ENCODE results near the gene KLHL29.
"Not testable (repeated sequence)": the region's sequence is repeated elsewhere in the genome, so short reads cannot be mapped to it uniquely, and the experiment has no call there.

The KLHL29 gene

DNA sequence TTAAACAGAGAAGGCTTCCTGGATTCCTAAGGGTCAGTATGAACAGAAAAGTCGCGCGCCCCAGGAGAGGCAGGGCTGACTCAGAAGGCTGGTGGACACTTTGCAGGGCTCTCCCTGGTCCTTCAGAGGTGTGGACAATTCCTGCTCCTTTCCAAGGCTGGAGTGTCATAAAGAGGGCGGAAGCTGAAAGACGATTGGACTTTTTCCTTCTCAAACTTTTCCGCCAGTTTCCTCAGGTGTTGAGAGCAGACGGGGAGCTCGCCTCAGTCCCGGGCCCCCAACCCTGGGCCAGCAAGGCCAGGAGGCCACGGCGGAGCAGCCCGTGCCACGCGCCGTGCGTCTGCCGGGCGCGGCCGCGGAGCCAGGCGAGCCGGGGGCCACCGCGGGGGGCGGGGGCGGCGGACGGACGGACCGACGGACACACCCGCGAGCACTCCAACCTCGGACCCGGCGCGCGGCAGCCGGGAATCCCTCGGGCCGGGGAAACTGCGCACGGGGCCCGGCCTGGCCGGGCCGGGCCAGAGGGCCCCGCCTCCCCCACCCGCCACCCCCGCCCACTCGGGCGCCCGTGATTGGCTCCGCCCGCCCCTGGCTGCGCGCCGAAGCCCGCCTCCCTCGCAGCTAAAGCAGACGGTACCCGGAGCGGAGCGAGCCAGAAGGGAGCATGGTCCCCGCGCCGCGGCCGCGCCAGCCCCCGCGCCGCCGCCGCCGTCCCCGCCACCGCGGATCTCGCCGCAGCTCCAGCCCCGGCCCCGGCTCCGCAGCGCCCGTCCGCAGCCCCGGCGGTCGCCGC, at the start of gene KLHL29:
TSS of gene KLHL29 (plus strand) at position 629 of the 793 bp plus-strand sequence. CDS start 177,018 bp downstream, outside the sequence.
- DNase-seq (ENCODE audit: low read depth in 2 of 2) = peak; percentile 17 to 54

DNA sequence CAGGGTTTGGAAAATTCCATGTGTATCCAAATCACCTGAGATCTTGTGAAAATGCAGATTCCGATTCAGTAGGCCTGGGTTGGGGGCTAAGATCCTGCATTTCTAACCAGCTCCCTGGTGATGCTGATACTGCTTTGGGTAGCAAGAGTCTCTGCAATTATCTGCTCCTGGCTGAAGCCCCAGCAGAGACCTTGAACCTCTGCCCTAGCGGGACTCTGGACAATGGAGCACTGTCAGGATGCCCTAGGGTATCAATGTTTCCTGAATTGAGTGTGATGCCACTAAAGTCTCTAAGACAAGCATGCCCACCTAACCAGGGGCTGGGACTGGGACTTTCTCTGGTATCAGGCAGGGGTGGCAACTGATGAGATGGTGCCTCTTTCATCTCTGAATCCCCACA, 49.4 kb upstream of the KLHL29 start:
- no peak for DNase-seq (ENCODE audit: low read depth in 2 of 2)

DNA sequence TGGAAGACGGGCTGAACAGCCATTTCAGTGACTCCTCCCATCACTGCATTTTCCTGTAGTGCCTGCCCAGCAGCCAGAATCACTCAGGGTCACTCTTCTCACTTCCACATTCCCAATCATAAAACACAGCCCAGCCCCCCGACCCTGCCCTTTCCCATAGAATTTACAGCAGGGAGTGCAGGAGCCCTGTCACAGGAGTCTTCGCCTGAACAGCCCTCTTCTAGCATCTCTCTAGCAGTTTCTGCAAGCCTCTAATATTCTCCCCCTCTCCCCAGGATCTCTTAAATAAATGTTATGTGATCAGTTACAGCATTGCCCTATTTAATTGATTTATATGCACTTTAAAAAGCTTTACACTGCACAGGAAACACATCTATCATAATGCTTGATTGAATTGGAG, 42.9 kb upstream of the KLHL29 start:
- DNase-seq (ENCODE audit: low read depth in 2 of 2) = no peak

DNA sequence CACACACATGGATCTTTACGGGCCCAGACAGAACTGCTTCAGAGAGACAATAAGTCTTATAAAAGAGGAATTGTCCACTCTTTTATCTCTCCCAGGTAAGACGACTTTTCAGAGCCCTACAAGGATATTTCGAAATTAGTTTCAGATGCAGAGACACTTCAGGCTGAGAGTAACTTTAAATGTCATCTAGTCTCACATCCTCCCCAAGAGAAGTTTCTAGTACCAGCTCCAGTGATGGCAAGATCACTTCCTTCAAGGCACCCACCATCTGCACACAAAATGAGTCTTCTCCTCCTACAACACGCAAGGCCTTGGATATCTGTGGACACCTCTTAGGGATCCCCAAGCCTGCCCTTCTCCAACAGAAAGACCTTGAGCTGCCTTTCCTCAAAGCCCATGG, 39.0 kb upstream of the KLHL29 start:
- no peak for DNase-seq (ENCODE audit: low read depth in 2 of 2)

DNA sequence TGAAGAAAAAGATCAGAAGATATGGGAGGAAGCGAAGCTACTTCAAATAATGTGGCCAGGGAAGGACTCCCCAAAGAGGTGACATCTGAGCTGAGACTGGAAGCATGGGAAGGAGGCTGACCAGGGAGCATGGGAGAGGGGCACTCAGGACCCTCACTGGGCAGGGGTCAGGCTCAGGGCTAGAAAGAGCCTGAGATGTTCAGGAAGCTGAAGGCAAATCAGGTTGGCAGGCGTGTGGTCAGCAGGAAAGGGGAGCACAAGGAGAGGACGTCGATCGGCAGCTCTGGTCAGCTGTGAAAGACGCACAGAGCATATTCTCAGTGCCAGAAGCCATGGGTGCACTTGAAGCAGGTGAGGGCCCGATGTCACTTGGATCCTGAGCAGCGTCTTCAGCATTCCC, 38.2 kb upstream of the KLHL29 start:
- DNase-seq (ENCODE audit: low read depth in 2 of 2) = no peak

DNA sequence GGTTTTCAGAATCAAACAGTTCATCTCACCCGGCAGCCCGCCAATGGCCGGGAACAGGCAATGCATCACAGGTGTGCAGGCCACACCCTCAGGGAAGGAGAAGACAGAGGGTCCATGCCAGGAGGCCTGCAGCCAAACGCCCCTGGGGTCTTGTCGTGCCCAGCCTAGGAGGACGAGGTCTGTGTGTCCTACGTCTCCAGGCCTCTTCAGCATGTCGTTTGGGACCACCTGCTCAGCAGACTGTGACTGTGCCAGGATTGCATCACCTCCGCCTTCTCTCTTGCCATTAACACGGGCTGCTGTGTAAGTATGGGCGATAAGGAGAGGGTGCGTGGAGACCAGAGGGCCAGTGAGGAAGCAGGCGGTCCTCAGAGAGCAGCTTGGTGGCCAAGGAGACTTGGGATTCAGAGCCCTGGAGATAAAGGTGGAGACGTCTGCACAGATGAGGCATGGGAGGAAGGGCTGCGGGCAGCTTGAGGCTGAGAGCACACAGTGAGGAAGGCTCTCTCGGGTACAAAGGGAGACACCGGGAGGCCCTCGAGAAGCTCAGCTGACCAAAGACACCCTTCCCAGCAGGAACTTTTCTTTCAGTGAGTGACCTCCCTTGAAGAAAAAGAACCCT, 37.4 kb upstream of the KLHL29 start:
- no peak for DNase-seq (ENCODE audit: low read depth in 2 of 2)

DNA sequence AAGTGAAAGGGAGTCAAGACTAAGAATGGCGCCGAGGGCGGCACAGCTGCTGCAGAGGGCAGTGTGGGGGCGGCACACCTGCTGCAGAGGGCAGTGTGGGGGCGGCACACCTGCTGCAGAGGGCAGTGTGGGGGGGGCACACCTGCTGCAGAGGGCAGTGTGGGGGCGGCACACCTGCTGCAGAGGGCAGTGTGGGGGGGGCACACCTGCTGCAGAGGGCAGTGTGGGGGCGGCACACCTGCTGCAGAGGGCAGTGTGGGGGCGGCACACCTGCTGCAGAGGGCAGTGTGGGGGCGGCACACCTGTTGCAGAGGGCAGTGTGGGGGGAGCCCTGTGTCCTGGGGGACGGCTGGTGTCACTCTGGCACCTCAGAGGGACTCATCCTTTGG, 36.9 kb upstream of the KLHL29 start:
- not testable (repeated sequence) for DNase-seq (ENCODE audit: low read depth in 2 of 2)

DNA sequence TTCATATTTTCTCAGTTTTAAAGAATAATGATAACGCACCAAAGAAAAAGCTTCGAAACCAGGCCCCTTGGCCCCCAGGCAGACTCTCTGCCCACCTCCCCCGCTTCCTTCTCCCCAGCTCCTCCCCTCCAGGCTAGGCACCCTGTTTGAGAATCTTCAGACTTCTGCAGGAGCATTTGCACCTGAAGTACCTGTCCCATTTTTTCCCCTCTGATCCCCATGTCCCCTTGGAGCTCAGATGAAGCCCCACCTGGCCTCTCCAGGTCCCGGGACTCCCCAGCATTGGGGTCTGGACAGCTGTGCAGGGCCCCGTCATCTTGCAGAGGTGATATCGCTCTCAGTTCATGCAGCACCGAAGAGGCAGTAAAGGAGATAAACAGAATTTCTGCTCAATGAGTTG, 35.5 kb upstream of the KLHL29 start:
- no peak for DNase-seq (ENCODE audit: low read depth in 2 of 2)

DNA sequence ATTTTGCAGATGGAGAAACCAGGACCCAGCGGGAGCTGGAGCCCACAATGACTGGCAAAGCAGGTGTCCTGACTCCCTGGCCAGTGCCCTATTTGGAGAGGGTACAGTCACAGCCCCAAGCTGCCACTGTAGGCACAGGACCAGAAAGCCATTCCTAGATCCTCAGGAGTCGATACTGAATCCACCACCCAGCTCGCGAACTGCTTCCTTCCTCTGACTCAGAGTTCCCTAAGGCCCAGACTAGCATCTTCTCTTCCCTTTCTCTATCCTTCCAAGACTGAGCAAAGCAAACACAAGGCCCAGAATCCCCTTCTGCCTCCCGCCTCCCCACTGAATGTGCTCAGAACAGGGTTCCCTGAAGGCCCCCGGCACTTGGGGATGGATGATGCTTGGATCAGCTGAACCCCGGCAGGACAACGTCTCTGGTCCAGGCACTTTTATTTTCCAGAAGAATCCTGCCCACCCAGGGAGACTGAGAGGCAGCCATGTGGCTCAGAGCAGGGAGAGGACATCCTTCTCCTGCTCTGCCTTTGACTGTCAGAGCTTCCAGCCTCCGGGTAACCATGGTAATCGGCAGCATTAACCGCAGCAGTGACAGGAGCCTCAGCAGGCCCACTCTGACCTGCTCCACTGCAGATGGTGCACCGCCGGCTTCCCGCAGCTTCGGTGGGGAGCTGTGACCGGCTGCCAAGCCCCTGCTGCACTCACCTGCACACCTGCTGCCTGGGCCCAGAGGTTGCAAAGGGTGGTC, 34.8 kb upstream of the KLHL29 start:
- no peak for DNase-seq (ENCODE audit: low read depth in 2 of 2)

DNA sequence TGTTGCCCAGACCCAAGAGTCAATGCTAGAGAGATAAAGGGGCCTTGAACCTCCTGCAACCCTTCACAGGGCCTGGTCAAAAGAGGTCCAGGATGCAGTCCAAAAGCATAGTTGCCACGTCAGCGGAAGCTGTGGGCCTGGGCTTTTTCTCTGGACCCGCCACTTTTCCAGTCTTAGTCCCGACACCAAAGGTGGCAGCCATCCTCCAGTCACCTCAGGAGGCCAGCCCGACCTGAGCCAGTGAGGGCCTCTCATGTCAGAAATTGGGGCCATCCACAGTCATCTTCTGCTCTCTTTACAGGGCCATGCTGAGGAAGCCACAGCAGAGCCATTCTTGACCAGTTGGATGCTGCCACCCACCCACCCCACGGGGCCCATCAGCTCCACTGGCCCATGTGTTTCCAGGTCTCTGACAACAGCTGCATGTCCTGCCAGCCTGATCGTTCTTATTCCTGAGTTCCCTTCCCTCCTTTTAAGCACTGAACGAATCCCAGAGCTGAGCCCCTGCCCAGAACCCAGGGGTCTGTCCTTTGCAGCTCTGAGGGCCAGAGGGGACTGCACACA, 34.1 kb upstream of the KLHL29 start:
- no peak for DNase-seq (ENCODE audit: low read depth in 2 of 2)

DNA sequence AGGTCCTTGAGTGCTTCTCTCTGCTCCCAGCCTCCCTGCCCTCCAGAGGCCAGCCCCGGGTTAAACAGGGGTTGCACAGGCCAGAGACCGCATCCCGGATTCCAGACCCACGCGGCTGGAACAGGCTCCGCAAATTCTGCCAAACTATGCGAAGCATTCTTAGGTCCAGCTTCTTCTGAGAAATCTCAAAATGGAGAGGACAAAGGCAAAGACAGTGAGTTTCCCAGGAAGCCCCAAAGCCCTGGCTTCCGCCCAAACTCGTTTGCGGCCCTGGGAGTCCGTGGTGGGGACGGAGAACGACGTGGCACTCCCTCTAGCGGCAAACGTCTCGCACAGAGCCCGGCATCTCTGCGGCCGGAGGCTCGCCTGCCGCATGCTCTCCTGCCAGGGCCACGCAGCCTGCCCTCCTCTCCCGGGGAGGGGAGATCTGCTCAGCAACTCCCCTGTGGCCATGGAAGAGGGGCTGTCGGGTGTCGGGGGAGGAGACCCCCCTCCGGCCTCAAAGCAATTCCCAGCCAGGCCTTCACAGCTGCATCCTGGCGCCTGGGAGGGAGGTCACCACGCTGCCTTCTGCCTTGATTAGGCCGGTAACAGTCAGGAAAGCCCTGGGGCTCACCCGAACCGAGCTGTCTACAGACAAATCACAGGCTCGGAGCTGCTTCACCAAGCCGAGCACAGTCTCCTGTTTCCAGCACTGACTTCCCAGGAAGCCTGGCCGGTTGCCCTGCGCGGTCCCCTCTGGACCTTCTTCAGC, 33.4 kb upstream of the KLHL29 start:
- DNase-seq (ENCODE audit: low read depth in 2 of 2) = peak in 1 of 2 donors; percentile 4

DNA sequence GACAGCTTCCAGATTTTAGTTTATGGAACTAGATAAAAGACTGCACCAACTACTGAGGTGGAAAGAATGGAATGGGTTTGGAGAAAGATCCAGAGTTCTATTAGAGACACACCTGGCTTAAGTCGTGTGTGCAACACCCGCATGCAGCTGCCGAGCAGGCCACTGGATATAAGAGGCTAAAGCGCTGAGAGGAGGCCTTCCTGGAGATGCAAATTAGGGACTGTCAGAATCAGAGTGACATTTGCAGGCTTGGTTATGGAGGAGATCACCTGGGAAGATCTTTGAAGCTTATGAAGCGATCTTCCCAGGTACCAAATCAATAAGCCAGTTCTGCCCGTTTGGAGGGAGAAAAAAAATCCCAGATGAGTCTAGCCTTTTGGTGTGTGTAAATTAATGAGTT, 30.4 kb upstream of the KLHL29 start:
- DNase-seq (ENCODE audit: low read depth in 2 of 2) = no peak

DNA sequence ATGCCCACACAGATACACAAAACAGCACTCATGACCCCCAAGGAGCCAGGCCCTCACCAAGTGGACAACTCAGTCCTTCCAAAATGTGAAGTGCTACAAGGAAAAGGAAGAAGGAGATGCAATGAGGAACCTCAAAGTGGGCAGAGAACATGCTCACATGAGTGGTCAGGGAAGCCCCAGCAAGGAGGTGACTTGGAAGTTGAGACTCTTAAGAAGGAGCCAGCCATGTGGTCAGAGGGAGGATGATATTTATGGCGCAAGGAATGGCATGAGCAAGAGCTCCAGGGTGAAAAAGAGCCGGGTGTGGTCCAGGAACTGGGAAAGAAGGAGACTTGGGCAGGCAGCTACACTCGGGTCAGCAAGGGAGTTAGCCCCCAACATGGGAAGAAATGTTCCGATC, 30.0 kb upstream of the KLHL29 start:
- DNase-seq (ENCODE audit: low read depth in 2 of 2) = no peak

DNA sequence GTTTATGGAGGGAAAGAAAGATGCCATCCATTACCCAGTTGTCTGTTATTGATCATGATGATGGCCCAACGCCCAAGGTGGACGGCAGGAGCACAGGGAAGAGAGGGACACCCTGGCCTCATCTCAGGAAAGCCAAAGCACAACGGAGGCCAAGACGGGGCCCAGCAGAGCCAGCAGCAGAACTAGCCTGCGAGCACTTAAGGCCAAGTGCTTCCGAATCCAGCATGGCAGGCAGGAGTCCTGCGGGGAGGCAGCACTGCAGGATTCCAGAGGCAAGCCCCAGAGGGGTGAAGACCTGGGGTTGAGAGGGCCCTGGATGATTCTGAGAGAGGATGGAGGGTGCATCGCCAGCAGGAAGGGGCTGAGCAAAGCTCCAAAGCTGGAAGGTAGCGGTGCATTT, 28.3 kb upstream of the KLHL29 start:
- no peak for DNase-seq (ENCODE audit: low read depth in 2 of 2)

DNA sequence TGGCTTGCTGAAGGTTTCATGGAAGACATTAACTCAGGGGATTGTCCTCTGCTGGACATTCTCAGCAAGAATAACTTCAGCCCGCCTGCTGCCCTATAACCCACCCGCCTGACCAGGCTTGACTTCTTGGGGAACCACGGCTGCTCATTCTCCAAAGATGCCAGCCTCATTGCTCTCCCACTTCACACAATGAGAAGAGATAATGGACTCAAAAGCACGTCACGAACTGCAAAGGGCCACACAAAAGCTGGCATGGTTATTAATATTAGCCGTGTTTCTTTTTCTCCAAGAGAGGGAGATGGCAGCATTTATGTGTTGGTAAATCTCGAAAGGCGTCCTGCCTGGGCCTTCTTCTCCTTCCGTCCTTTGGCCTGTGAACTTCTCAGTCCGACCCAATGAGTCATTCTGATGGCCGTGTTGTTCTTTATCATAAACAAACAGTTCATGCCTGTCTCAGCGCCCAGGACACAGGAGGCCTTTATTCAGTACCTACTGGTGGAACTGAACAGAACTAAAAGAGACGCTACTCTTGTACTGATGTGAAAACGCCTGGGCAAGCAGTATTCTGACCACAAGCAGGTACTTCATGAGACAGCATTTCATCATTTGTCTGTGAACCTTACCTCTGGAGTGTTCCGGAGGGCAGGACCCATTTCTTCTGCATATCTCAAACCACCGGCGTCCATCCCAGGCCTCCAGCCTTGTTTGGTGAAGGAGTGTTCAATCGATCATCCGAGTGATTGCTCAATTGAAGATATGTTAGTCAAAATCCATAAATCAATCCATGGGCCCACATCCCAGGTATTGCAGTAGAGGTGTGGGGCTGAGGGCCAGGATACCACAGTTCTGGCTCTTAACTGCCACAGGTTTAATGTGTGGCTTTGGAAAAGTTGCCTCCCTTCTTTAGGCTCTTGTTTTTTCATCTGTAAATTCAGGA, 25.1 kb upstream of the KLHL29 start:
- no peak for DNase-seq (ENCODE audit: low read depth in 2 of 2)

DNA sequence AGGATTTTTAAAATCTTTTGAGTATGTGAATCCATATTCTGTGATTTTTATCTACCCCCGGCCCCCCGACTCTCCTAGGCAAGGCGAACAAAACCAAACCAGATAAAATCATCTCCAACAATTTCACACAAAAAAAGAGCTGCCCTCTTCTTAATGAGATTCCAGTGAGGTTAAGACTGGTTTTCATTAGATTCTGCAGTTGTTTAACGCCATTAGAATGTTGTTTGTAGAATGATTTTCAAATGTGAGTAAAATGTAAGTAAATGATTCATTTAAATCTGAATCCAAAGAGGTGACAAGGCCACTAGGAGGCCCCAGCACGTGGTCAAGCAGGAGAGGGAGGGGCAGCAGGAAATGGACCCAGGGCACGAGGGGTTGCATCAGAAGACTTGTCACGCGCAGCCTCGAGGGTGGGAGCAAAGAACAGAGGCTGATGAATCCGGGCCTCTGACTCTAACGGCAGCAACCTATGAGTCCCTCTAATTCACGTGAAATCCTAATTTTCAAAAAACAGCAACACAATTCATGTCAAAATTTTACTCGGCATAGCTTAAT, 24.3 kb upstream of the KLHL29 start:
- no peak for DNase-seq (ENCODE audit: low read depth in 2 of 2)

DNA sequence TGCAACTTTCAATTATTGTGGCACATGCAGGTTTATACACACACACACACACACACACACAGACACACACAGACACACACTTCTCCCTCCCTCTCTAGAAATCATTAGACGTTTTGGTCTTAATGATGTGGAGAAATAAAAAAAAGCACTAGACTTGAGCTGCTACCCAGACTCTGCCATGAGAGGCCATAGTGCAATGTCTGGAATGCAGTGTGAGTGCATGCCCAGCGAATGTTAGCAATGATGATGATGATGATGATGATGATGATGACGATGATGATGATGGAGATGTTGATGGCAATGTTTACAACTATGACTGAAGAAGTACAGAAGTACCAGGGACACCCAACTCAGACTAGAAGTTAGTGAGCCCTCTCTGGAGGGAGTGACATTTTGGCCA, 23.8 kb upstream of the KLHL29 start:
- DNase-seq (ENCODE audit: low read depth in 2 of 2) = no peak

DNA sequence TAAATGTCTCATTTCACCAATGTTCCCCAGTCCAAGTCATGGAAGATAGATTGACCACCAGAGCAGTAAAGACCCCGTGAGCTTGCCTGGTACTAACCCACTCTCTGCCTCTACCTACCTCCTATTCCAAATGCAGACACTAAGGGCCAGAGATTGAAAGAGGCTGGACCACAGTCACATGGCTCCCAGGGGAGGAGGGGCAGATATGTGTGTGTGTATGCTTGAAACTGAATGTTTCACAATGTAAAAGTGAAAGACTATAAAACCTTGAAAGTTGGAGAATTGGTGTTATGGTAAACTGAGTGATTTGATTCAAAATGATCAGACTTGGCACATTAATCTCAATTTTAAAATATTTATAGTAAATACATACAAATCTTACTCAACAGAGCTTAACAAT, 21.7 kb upstream of the KLHL29 start:
- DNase-seq (ENCODE audit: low read depth in 2 of 2) = no peak

DNA sequence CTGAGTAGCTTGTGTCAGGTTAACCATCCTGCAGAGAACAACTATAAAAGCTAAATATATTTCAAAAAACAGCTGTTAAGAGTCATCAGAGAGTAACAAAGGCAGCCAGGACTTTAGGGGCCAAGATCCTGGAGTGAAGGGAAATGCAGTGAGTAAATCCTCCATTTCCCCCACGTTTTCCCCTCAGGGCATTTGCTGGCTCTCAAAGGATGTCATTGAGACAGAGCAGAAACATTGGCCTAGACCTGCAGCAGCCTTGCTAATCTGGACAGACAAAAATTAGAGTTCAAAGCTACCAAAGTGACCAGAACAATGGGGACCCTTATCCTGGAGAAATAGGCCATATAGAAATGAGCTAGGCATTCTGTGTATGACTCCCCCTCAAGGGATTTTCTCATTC, 21.1 kb upstream of the KLHL29 start:
- DNase-seq (ENCODE audit: low read depth in 2 of 2) = no peak

DNA sequence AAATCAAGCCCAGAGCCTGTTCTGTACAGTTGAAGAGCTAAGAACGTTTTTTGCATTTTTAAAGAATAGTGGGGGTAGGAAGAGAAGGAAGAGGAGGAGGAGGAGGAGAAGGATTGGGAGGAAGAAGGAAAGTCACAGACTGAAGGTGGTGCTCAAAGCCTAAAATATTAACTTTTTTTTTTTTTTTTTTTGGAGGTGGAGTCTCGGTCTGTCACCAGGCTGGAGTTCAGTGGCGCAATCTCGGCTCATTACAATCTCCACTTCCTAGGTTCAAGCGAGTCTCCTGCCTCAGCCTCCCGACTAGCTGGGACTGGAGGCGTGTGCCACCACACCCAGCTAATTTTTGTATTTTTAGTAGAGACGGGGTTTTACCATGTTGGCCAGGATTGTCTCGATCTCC, 18.3 kb upstream of the KLHL29 start:
- DNase-seq (ENCODE audit: low read depth in 2 of 2) = no peak

Data from stimulated activated CD8-positive, alpha-beta memory T cell treated with anti-CD3 and anti-CD28 coated beads, Interleukin-2, amount 100 ng/mL, for 1 hour (primary cell).